ENCODE measurements around the gene TMEM38A.
A peak's percentile ranks its signal among the peaks of the same experiment; 100 is the strongest.

Gene TMEM38A

DNA sequence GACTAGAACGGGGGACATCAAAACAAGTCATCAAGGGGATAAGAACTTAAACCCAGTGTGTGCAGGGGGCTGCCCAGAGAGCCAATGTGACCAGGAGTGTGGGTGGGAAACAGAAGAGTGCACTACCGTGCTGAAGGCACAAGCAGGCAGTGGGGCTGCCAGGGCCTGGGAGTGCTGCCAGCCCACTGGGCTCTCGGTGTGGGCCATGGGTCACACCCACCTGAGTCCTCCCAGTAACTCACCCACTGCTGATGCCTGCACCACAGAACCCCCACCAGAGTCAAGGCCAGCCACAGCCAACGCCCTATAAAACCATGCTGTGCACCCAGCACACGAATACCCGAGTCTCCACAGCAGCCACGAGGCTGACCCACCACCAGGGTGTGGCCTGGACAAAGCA lies 41.5 kb upstream of the TMEM38A start:
- ChIA-PET CTCF (interaction anchor here (1.0 to 2.4 kb wide), 2 partner anchors 19 to 28 kb away, joined by 3 to 9 read pairs; no protein-coding TSS in a partner anchor), POLR2A (interaction anchor here (1.0 to 2.2 kb wide), 2 partner anchors 7 to 34 kb away, joined by 4 to 14 read pairs; no protein-coding TSS in a partner anchor)
- no peak for DNase-seq (ENCODE audit: extremely low spot score)
- TF ChIP-seq, protein P1, sequence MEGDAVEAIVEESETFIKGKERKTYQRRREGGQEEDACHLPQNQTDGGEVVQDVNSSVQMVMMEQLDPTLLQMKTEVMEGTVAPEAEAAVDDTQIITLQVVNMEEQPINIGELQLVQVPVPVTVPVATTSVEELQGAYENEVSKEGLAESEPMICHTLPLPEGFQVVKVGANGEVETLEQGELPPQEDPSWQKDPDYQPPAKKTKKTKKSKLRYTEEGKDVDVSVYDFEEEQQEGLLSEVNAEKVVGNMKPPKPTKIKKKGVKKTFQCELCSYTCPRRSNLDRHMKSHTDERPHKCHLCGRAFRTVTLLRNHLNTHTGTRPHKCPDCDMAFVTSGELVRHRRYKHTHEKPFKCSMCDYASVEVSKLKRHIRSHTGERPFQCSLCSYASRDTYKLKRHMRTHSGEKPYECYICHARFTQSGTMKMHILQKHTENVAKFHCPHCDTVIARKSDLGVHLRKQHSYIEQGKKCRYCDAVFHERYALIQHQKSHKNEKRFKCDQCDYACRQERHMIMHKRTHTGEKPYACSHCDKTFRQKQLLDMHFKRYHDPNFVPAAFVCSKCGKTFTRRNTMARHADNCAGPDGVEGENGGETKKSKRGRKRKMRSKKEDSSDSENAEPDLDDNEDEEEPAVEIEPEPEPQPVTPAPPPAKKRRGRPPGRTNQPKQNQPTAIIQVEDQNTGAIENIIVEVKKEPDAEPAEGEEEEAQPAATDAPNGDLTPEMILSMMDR (IDR thresholded peaks at IDR 0.05; ENCODE audit: control extremely low read depth, extremely low read depth, low read depth, missing control alignments): no peak

DNA sequence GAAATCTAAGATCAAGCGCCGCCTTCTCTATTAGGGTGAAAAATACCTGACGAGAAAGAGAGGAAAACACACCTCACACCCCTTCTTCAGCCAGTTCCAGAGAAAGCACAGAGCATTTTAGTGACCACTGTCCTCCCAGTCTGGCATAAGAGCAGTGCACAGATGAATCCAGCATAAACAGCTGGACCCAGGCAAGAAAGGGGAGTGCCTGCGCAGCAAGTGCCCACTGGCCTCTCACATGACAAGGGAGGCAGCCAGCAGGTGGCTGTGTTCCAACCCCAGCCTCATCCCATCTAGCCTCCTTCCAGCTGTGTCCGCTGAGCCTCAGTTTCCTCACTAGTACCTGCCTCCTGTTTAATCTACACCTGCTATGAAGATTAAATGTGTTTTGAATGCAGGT lies 40.9 kb upstream of the TMEM38A start:
- DNase-seq (ENCODE audit: extremely low spot score): no peak
- ChIA-PET CTCF (no interaction called here), POLR2A (no interaction called here)
- TF ChIP-seq, protein P1 (IDR thresholded peaks at IDR 0.05; ENCODE audit: control extremely low read depth, extremely low read depth, low read depth, missing control alignments): no peak

DNA sequence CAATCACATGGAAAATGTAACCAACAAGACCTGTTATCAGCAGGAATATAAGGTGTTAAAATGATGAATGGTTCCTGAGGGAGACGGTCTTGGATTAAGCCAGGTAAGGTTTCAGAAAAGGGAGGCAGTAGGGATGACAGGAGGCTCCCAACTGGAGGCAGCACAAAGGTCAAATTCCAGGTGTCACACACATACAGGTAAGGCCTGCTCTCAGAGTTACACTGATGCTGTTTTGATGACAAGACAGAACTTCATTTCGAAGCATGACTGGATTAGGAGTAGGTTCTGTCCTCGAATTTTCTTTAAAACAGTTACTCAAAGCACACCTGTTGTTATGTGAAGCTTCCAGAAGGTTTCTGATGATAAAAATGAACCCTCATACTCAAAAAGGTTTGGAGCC lies 40.4 kb upstream of the TMEM38A start:
- ChIA-PET POLR2A (no interaction called here), CTCF (no interaction called here)
- TF ChIP-seq, protein P1 (IDR thresholded peaks at IDR 0.05; ENCODE audit: control extremely low read depth, extremely low read depth, low read depth, missing control alignments): no peak
- no peak for DNase-seq (ENCODE audit: extremely low spot score)

DNA sequence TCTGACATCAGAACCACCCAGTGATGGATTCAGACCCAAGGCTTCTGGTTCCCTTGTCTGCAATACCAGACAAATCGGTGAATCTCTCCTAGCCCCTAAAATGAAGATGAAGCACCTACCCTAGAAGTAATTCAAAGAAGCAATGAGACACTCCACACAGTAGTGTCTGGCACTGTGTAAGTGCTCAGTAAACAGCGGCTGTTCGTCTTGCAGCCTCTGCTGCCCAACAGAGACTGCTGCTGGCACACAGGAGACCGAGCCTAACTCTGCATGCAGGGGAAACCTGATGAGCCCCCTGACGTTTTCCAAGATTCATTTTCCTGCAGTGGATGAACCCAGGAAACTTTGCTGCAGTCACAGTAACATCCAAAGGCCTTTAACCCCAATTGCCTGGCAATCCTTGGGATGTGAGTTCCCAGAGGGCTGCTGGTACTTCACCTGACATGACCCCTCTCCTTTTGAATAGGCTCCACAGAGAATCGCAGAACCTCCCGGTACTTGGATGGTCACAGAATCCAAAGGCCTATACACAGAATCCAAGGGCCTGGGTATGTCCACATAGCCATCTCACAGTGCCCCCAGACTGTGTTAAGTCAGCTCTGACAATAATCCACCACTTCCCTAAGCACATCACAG lies 39.7 kb upstream of the TMEM38A start:
- no peak for DNase-seq (ENCODE audit: extremely low spot score)
- POLR2A ChIA-PET: interaction anchor here (1.3 kb wide), 1 partner anchor 34 kb away, joined by 3 read pairs; no protein-coding TSS in a partner anchor
- CTCF ChIA-PET: interaction anchor here (1.2 kb wide), 1 partner anchor 31 kb away, joined by 3 read pairs; no protein-coding TSS in a partner anchor
- TF ChIP-seq, protein P1 (IDR thresholded peaks at IDR 0.05; ENCODE audit: control extremely low read depth, extremely low read depth, low read depth, missing control alignments): no peak

DNA sequence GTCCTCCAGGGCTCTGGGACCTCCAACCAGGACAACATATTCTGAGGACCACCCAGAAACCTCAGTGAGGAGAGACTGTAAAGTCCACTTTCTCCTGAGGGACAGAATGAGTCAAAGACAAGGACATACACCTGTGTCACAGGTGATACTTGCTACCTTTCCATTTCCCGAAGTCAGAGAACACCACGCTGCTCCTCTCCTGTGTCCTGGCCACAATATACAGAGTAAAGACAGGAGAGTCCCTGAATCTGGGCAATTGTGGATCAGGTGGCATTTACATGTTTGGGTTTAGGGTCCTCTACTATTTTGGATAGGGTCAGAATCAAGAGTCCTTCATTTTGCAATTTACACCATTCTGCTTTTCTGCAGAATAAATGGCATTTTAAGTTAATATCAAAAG lies 37.9 kb upstream of the TMEM38A start:
- TF ChIP-seq, protein P1 (IDR thresholded peaks at IDR 0.05; ENCODE audit: control extremely low read depth, extremely low read depth, low read depth, missing control alignments): no peak
- no peak for DNase-seq (ENCODE audit: extremely low spot score)
- POLR2A ChIA-PET: interaction anchor here (0.9 kb wide), 1 partner anchor 46 kb away, joined by 3 read pairs; no protein-coding TSS in a partner anchor
- CTCF ChIA-PET: interaction anchor here (1.0 kb wide), 1 partner anchor 39 kb away, joined by 4 read pairs; no protein-coding TSS in a partner anchor

DNA sequence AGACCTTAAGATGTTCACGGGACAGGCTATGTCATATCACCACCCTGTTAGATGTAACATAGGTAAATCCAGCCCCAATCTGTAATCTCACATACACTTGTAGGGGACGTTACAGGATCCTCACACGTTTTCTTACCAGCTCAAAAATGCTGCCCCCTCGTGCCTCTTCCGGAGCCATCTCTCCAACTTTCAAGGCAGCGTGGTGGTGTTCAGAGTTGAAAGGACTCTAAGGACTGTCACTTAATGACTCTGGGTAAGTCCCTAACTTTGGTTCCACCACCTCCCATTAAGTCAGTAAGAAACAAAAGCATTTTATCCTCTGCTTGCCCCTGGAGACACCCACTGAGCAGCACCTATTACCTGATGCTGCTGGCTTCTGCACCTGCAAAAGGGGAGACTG lies 37.4 kb upstream of the TMEM38A start:
- no peak for DNase-seq (ENCODE audit: extremely low spot score)
- TF ChIP-seq, protein P1 (IDR thresholded peaks at IDR 0.05; ENCODE audit: control extremely low read depth, extremely low read depth, low read depth, missing control alignments): peak; percentile 16
- ChIA-PET CTCF (interaction anchor here (1.0 to 1.7 kb wide), 4 partner anchors 9 to 44 kb away, joined by 3 to 4 read pairs (median 4); no protein-coding TSS in a partner anchor), POLR2A (interaction anchor here (0.9 kb wide), 1 partner anchor 46 kb away, joined by 3 read pairs; no protein-coding TSS in a partner anchor)

All from GM10248 (cell line).